CD14-positive monocyte (primary cell): Measurements from ENCODE around the gene URGCP. TPM values are rescaled to one million over a fixed set of nuclear protein-coding genes. Genes with fewer than 3 reads are reported as not detected.

ENCODE experiments used
- DNase-seq, 3 donors: peaks; one replicate each; pipeline ENCODE4 v3.0.0-alpha.2; 2011 to 2022
- H2AFZ ChIP-seq: 2 replicates; pipeline ENCODE4 v1.6.0; 2012; ENCODE audit warnings: mild to moderate bottlenecking, low read depth, low read length, inconsistent platforms; ENCODE audit not compliant: insufficient read depth, poor library complexity, severe bottlenecking
- H3K27ac ChIP-seq, 2 donors: 1 replicate in 1 of 2; 2 replicates in 1 of 2; pipeline ENCODE4 v1.5.1; 2012 to 2013; ENCODE audit warnings: low read length in 2 of 2, control low read depth in 1 of 2, inconsistent platforms in 1 of 2, low read depth in 1 of 2, mild to moderate bottlenecking in 1 of 2
- H3K27me3 ChIP-seq, 2 donors: one replicate each; pipeline versions ENCODE4 v1.6.0 to v1.6.1; 2011 to 2013; ENCODE audit warnings: low read length in 2 of 2; ENCODE audit not compliant: control insufficient read depth in 2 of 2, insufficient read depth in 2 of 2
- H3K36me3 ChIP-seq, 2 donors: replicated peaks in 1 of 2; 1 replicate in 1 of 2; 2 replicates in 1 of 2; pipeline versions ENCODE4 v1.5.1 to v1.6.1; 2012 to 2013; ENCODE audit warnings: low read length in 2 of 2, control low read depth in 1 of 2, inconsistent platforms in 1 of 2, mild to moderate bottlenecking in 1 of 2; ENCODE audit not compliant: insufficient read depth in 2 of 2, control insufficient read depth in 1 of 2
- H3K4me1 ChIP-seq, 2 donors: 1 replicate in 1 of 2; 2 replicates in 1 of 2; pipeline versions ENCODE4 v1.5.1 to v1.6.1; 2012 to 2013; ENCODE audit warnings: low read length in 2 of 2, control low read depth in 1 of 2, inconsistent platforms in 1 of 2, mild to moderate bottlenecking in 1 of 2, moderate library complexity in 1 of 2; ENCODE audit not compliant: insufficient read depth in 2 of 2, control insufficient read depth in 1 of 2
- H3K4me2 ChIP-seq: replicated peaks from 2 replicates; pipeline ENCODE3; 2012; ENCODE audit warnings: low read length, moderate library complexity, mild to moderate bottlenecking; ENCODE audit not compliant: poor library complexity, severe bottlenecking; ENCODE audit errors: extremely low read depth
- H3K4me3 ChIP-seq, 3 experiments: fragments of 200-600 bp in 1 of 3; sonication (generic) in 1 of 3; replicated peaks in 1 of 3; 1 replicate in 2 of 3; 2 replicates in 1 of 3; pipeline ENCODE4 v1.5.1; 2011 to 2013; ENCODE audit warnings: low read length in 3 of 3, mild to moderate bottlenecking in 3 of 3, control low read depth in 2 of 3, low read depth in 2 of 3, inconsistent platforms in 1 of 3, moderate library complexity in 1 of 3
- H3K79me2 ChIP-seq: 2 replicates; pipeline ENCODE4 v1.6.0; 2012; ENCODE audit warnings: mild to moderate bottlenecking, control low read depth, inconsistent platforms, low read length, moderate library complexity; ENCODE audit not compliant: insufficient read depth
- H3K9ac ChIP-seq: 2 replicates; pipeline ENCODE4 v1.6.0; 2017; ENCODE audit warnings: low read length, mild to moderate bottlenecking; ENCODE audit not compliant: insufficient read depth, poor library complexity, severe bottlenecking
- H3K9me3 ChIP-seq, 2 donors: replicated peaks in 1 of 2; 1 replicate in 1 of 2; 2 replicates in 1 of 2; pipeline versions ENCODE4 v1.5.1 to v1.6.1; 2012 to 2013; ENCODE audit warnings: low read length in 2 of 2, control low read depth in 1 of 2; ENCODE audit not compliant: control insufficient read depth in 1 of 2, insufficient read depth in 1 of 2
- H4K20me1 ChIP-seq: 2 replicates; pipeline ENCODE4 v1.6.0; 2012; ENCODE audit warnings: mild to moderate bottlenecking, low read length, control low read depth, moderate library complexity; ENCODE audit not compliant: insufficient read depth
- H3K27ac Mint-ChIP-seq, 7 donors: one replicate each; pipeline ENCODE4 v1.8.0; 2020; ENCODE audit warnings: mild to moderate bottlenecking in 7 of 7, mixed read lengths in 7 of 7, moderate library complexity in 6 of 7, inconsistent platforms in 2 of 7
- H3K27me3 Mint-ChIP-seq, 3 donors: one replicate each; pipeline ENCODE4 v1.8.0; 2021 to 2022; ENCODE audit warnings: low read depth in 3 of 3, mild to moderate bottlenecking in 3 of 3, mixed read lengths in 3 of 3, moderate library complexity in 3 of 3, inconsistent platforms in 1 of 3
- H3K36me3 Mint-ChIP-seq, 2 donors: one replicate each; pipeline ENCODE4 v1.8.0; 2020; ENCODE audit warnings: mixed read lengths in 2 of 2, inconsistent platforms in 1 of 2, mild to moderate bottlenecking in 1 of 2
- H3K4me1 Mint-ChIP-seq: one replicate; pipeline ENCODE4 v1.8.0; 2020; ENCODE audit warnings: mild to moderate bottlenecking, mixed read lengths
- H3K4me3 Mint-ChIP-seq, 2 donors: one replicate each; pipeline ENCODE4 v1.8.0; 2020; ENCODE audit warnings: mild to moderate bottlenecking in 2 of 2, mixed read lengths in 2 of 2, moderate library complexity in 1 of 2
- H3K9me3 Mint-ChIP-seq, 7 donors: one replicate each; pipeline ENCODE4 v1.8.0; 2020 to 2022; ENCODE audit warnings: mixed read lengths in 7 of 7, mild to moderate bottlenecking in 6 of 7, moderate library complexity in 6 of 7, inconsistent platforms in 2 of 7
- WGBS: methylation state at CpG from one replicate; pipeline ENCODE4 v1.1.5; 2013; ENCODE audit warnings: missing lambda C conversion rate; ENCODE audit not compliant: insufficient coverage; 5-methylcytosine and 5-hydroxymethylcytosine counted together
- intact Hi-C, 2 donors: fragments of 100-400 bp; cut with micrococcal nuclease; formaldehyde crosslinking; loops; one replicate each; pipeline versions ENCODE4 v1.15.0 to v1.15.1; 2023
- polyA plus RNA-seq, 3 donors: library from polyadenylated mRNA; depleted of rRNA in 1 of 3; unstranded in 2 of 3; stranded (reverse) in 1 of 3; fragments of 300-500 nt in 2 of 3; fragments of >200 nt in 1 of 3; fragmentation: Illumina TruSeq in 2 of 3; gene quantifications; 1 replicate in 2 of 3; 2 replicates in 1 of 3; pipeline ENCODE4 v1.2.3, GENCODE V29; 2012 to 2021
- TF ChIP-seq, protein P1 (sequence below): fragments of 200-600 bp; IDR thresholded peaks from one replicate; pipeline ENCODE4 v1.8.0; 2022; ENCODE audit warnings: antibody characterized with exemption, mild to moderate bottlenecking

The URGCP gene
- polyA plus RNA-seq, 3 donors, result 5.7 to 6.8 (median 5.9) TPM

DNA sequence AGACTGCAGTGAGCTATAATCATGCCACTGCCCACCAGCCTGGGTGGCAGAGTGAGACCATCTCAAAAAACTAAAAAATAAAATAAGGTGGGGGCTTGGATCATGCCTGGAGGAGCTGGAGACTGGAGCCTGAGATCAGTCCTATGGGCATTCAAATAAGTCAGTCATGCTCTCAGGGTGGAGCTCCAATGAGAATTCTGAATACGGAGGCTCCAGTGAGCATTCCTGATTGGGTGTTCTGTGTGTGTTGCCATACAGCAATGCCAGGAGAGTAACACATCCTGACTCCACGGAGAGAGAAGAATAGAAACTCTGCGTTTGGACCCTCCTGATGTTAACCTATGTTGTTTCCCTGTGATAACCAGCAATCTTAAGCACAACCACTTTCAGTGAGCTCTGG, 35.9 kb upstream of the URGCP start:
- no peaks in the 10 kb centered on the region for H3K79me2 ChIP-seq
- DNase-seq, result no peak
- no peaks in the 10 kb centered on the region for H3K9me3 ChIP-seq
- no peak overlapping the region for H3K4me2 ChIP-seq
- Mint-ChIP-seq H3K27me3 (peaks cover 0 to 5% (median 0%) of the 10 kb centered on the region in 3 donors), H3K4me3 (no peak overlapping the region), H3K27ac (no peak overlapping the region), H3K4me1 (no peaks in the 10 kb centered on the region), H3K9me3 (peaks cover 0 to 1% (median 0%) of the 10 kb centered on the region in 7 donors), H3K36me3 (peaks cover 3 to 9% of the 10 kb centered on the region in 2 donors)
- no peaks in the 10 kb centered on the region for H3K27me3 ChIP-seq
- no peak overlapping the region for H3K27ac ChIP-seq
- no peaks in the 10 kb centered on the region for H4K20me1 ChIP-seq
- H3K9ac ChIP-seq, result no peak overlapping the region
- intact Hi-C loops, result no loop called here
- H2AFZ ChIP-seq, result no peak overlapping the region
- H3K36me3 ChIP-seq, result no peaks in the 10 kb centered on the region
- H3K4me3 ChIP-seq, result no peak overlapping the region
- TF ChIP-seq, protein P1, sequence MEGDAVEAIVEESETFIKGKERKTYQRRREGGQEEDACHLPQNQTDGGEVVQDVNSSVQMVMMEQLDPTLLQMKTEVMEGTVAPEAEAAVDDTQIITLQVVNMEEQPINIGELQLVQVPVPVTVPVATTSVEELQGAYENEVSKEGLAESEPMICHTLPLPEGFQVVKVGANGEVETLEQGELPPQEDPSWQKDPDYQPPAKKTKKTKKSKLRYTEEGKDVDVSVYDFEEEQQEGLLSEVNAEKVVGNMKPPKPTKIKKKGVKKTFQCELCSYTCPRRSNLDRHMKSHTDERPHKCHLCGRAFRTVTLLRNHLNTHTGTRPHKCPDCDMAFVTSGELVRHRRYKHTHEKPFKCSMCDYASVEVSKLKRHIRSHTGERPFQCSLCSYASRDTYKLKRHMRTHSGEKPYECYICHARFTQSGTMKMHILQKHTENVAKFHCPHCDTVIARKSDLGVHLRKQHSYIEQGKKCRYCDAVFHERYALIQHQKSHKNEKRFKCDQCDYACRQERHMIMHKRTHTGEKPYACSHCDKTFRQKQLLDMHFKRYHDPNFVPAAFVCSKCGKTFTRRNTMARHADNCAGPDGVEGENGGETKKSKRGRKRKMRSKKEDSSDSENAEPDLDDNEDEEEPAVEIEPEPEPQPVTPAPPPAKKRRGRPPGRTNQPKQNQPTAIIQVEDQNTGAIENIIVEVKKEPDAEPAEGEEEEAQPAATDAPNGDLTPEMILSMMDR, result no peak
- no CpG with 5 or more reads among the region's 3 CpGs for WGBS
- H3K4me1 ChIP-seq, result no peaks in the 10 kb centered on the region

DNA sequence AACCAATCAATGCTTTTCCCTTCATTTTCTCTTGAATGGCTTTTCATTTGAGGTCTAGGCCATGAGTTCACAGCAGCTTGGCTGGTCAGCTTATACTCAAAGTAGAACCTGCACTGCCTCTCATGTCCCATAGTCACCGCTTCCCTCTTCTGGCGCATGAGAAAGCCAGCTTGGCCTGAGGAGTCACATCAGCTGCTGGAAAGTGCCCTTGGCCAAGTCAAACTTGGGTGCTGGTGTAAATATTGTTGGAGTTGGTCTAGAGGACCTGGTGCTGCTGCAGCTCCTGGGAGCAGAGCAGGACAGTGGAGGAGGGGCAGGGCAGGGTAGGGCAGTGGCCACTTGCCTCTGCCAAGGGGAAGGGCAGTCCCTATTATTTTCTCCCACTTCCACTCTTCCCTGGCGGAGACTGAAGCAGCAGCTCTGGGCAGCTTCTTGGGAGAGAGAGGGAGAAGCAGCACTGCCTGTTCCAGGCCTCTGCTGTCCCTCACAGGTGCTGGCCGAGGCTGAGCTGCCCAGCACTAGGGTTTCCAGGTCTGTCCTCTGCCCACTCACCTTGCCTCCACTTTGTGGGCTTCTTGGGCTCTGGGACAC, 32.6 kb upstream of the URGCP start:
- Histone ChIP-seq H3K4me2 (no peak overlapping the region), H4K20me1 (no peaks in the 10 kb centered on the region), H3K4me1 (no peaks in the 10 kb centered on the region), H3K27me3 (no peaks in the 10 kb centered on the region), H3K79me2 (no peaks in the 10 kb centered on the region), H3K27ac (no peak overlapping the region), H3K4me3 (no peak overlapping the region), H3K9ac (no peak overlapping the region), H3K36me3 (no peaks in the 10 kb centered on the region), H2AFZ (no peak overlapping the region), H3K9me3 (no peaks in the 10 kb centered on the region)
- Mint-ChIP-seq H3K4me1 (no peaks in the 10 kb centered on the region), H3K27ac (no peak overlapping the region), H3K9me3 (no peaks in the 10 kb centered on the region), H3K36me3 (peaks cover 3 to 9% of the 10 kb centered on the region in 2 donors), H3K27me3 (peaks cover 0 to 6% (median 0%) of the 10 kb centered on the region in 3 donors), H3K4me3 (no peak overlapping the region)
- intact Hi-C loops, result no loop called here
- TF ChIP-seq, protein P1, result no peak
- 88% methylated on average over 2 of the region's 4 CpGs for WGBS
- no peak for DNase-seq
